HS-27A (cell line): ENCODE measurements around the gene MANSC1.
"Not testable (repeated sequence)": the region's sequence is repeated elsewhere in the genome, so short reads cannot be mapped to it uniquely, and the experiment has no call there.

ENCODE experiments used
- DNase-seq: peaks from one replicate; pipeline ENCODE4 v3.0.0-alpha.2; 2012; ENCODE audit warnings: low read depth, missing footprints

Gene MANSC1

DNA sequence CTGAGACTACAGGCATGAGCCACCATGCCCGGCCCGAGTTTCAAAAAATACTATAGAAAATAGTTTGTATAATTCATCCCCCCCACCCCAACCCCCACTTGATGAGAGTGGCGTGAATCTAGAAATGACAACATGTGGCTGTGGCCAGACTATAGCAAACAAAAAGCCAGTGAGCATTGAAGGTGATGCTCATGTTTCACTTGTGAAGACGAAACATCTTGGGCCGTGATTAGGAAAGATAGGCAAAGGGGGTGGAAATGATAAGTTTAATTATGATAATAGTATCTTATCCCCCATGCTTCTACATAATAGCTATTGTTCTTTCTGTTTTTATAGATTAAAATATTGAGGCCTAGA, 15.4 kb upstream of the MANSC1 start:
- no peak for DNase-seq

- no peak for DNase-seq
These were observed 14.9 kb upstream of the MANSC1 start for GRCh38 chr12:12364787-12365445.

DNA sequence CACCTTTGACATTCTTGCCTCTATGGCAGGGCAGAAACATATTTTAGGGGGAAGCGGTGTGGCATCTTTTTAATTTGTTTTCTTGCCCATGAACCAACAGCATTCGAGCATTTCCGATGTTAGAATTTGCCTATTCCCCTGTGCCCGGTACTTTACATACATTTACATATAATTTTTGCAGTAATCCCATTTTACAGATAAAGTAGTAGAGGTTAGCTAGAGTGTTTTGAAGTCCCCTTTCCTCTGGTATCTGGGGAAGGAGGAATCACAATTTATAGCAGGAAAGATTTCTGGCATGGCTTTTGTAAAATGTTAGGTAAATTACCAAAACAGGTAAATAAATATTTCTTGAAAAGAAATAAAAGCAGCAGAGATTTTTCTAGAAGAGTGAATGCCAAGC, 8.5 kb upstream of the MANSC1 start:
- DNase-seq, result no peak

- no peak for DNase-seq
These were observed 7.8 kb upstream of the MANSC1 start for GRCh38 chr12:12357719-12358461.

DNA sequence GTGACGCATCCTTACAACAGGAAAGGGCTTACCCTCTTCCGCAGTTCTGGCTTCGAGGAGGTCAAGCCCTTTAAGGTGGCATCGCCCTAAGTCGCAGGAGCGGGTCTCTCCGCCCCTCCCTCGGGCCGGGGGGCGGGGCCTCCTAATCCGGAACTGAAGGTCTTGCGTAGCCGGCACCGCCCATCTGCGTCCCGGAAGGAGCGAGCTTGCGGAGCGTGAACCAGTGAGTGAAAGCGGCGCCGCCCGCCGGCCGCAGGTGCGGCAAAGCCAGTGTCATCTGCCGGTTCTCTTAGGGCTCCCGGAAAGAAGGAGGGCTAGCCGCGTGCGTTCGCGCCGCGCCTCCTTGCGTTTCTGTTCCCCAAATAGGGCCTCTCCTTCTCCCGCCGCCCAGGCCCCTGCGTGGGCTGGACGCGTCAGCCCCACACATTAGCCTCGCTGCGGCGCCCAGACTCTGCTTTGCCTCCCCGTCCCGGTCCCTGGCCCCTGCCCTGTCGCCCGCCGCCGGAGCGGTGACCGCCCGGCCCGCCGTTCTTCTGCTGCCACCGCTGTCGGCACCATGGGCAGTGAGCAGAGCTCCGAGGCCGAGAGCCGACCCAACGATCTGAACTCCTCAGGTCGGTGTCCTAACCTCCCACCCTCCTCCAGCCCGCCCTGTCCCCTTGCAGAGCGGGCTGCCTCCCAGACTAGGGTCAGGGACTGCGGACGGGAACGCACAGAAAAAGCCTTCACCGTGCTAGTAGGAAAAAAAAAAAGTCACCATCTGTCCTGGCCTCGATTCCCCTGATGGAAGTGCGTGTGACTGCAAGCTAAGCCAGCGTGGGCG, 7.1 kb upstream of the MANSC1 start, which contains the start of gene BORCS5:
TSS of gene BORCS5 (plus strand) at position 183 of the 823 bp plus-strand sequence. CDS start at position 557, 374 bp downstream.
- DNase-seq, result peak; percentile 92

DNA sequence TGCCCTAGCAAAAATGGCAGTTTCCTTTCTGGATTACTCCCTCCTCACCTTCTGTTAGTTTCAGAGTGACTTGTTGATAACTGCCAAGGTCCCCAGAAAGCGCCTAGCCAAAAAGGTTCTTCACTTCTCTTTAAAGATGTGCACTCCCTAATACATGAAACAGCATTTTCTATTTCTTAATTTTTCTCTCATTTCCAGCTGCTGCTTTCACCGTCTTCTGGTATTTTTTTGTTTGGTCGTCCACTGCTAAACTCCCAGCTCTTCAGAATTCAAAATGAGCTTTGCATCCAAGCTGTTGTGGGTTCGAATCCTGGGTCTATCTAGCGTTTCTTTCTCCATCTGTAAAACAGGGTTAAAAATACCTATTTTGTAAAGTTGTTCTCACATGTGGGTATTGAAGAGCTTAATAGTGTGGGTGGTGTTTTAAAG, 6.4 kb upstream of the MANSC1 start:
- DNase-seq, result no peak

- DNase-seq, result no peak
These were observed 3.8 kb upstream of the MANSC1 start for GRCh38 chr12:12353807-12354206.

DNA sequence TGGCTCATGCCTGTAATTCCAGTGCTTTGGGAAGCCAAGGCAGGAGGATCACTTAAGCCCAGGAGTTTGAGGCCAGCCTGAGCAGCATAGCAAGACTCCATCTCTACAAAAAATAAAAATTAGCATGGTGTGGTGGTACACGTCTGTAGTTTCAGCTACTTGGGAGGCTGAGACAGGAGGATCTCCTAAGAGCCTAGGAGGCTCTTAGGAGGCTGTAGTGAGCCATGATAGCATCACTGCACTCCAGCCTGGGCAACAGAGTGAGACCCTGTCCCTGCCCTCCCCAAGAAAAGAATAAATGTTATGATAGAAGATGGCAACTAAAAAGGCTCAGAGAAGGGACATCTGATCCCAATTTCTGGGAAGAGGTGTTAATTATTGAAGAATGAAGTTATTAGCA, 3.2 kb upstream of the MANSC1 start:
- DNase-seq, result no peak

- not testable (repeated sequence) for DNase-seq
These were observed 1.6 kb upstream of the MANSC1 start for GRCh38 chr12:12351468-12352185.

- no peak for DNase-seq
These were observed 924 bp upstream of the MANSC1 start for GRCh38 chr12:12350868-12351463.

- no peak for DNase-seq
These were observed 11.4 kb downstream of the MANSC1 start for GRCh38 chr12:12338527-12339168.

DNA sequence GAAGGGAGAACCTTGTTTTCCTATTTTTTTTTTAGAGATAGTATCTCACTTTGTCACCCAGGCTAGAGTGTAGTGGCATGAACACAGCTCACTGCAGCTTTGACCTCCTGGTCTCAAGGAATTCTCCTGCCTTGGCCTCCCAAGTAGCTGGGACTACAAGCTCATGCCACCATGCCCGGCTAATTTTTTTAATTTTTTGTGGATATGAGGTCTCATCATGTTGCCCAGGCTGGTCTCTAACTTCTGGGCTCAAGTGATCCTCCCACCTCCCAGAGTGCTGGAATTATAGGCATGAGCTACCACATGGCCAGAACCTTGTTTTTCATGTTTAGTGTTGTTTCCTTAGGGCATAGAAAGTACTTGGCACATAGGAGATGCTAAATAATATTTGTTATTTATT, 13.5 kb downstream of the MANSC1 start:
- no peak for DNase-seq

- no peak for DNase-seq
These were observed 14.0 kb downstream of the MANSC1 start for GRCh38 chr12:12336049-12336411.

DNA sequence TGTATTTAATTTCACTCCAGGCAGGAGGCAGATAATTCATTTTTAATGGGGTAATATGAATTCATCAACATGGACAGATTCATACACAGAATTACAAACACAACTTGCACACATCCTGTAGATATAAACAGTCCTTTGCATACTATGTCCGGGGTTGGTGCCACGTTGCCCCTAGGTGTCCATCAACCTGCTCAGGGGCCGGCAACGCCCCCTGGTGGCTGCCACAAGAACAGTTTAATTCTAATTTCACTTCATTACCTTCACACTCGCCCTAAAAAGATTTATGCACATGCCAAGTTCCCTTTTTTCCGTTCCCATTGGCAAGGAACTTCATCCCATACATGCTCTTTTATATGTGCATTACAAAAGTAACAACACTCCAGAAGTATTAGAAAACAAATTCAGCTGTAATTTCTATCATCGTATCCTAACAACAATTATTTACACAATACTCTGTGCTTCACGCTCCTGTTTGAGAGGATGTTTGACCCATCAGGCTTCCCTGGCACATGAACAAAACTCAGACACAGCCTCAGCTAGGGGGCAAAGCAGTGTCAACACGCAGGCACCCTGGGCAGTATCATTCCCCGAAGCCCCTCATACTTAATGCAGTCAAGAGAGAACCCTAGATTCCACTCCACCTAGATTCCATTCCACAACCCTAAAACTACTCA, 15.5 kb downstream of the MANSC1 start:
- no peak for DNase-seq

GRCh38 chr12:12333407-12334366, 16.4 kb downstream of the MANSC1 start:
- no peak for DNase-seq

DNA sequence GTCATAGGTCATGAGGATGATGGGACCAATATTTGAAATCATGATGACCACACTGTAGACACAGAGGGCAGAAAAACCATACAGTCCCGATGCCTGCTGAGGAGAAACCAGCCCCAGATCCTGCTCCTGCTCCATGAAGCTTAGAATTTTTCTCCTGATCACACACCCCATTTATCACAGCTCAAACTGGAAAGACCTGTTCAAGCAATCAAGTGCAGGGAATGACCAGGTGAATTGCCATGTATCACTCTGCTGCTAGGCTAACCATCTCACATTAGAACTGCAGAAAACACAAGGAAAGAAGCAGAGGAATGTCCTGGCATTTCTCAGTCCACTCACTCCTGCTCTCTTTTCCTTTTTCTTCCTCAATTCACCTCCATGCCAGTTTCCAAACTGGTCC, 18.1 kb downstream of the MANSC1 start:
- DNase-seq, result no peak

DNA sequence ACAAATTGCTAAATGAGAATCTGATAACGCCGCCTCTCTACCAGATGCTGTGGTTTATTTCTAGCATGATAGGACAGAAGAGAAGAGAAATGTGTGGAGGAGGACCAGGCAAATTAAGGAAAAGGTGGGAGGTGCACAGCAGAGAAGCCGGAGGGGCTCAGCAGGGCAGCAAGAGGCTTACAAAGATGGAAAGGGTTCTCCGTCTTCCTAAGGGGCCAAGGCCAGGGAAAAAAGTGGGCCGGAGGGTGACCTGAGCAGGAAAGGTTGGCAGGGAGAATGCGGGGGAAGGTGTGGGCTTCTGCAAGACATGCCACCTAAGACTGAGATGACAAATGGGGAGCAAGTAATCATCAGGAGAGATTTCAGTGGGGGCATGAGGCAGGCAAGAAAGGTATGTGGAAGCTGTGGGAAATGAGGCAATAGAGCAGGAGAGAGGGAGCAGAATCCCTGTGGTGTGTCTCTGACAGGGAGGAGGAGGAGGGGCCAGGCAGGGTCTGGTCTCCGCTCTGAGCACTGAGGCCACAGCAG, 18.7 kb downstream of the MANSC1 start:
- no peak for DNase-seq

DNA sequence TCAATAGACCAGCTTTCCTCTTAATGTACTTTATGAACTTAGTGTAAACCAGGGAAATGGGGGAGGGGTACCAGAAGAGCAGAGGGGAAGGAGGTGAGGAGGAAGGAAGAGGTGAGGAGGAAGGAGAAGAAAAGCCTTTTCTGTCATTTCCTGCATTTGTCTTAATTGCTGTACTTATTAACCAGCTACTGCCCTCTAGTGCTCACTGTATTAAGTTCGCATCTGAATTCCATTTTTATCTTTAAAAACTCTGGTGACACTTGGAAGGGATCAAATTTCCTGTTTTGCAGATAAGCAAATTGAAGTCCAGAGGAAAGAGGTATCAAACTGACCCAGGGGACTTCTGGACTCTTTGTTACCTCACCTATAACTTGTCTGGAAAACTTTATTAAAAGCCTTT, 22.2 kb downstream of the MANSC1 start:
- no peak for DNase-seq

DNA sequence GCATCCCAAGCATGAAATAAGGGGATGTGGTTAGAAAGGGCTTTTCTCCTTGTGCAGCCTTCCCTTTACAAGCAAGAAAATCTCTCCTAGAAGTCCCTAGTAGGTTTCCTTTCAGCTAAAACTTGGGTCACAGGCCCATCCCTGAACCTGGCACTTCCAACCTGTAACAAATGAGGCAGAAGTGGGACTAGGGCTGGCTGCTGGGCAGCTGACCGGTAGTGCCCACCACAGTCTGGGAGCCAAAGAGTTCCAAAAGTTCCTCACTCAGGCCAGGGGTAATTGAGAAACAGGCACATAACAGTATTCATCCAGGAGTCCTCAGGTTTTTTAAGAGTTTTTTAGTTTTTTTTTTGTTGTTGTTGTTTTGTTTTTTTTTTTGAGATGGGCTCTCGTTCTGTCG, 23.8 kb downstream of the MANSC1 start:
- DNase-seq, result no peak
